NCI-H2107 treated with DMSO at 0.1 percent for 48 hours (cell line): ENCODE measurements around the gene PTPRG.

Experiments
- DNase-seq: peaks from one replicate; lab custom pipeline; 2025; ENCODE audit not compliant: unreplicated experiment; lab: John Stamatoyannopoulos, UW

The PTPRG gene

GRCh38 chr3:61616586-61616985 lies 55.2 kb downstream of the PTPRG start:
- no peak for DNase-seq

GRCh38 chr3:61617041-61617440 lies 55.7 kb downstream of the PTPRG start:
- DNase-seq = no peak

GRCh38 chr3:61617651-61618050 lies 56.3 kb downstream of the PTPRG start:
- no peak for DNase-seq

GRCh38 chr3:61618231-61618630 lies 56.9 kb downstream of the PTPRG start:
- DNase-seq = no peak

DNA sequence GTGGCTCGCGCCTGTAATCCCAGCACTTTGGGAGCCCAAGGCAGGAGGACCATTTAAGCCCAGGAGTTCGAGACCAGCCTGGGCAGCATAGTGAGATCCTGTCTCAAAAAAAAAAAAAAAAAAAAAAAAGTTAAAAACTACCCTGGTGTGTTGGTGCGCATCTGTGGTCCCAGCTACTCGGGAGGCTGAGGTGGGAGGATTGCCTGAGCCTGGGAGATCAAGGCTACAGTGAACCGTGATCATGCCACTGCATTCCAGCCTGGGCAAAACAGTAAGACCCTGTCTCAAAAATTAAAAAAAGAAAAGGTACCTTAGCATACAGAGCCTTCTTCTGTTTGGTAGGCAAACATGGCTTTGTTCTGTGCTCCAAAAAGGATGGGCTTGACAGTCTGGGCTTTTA lies 57.5 kb downstream of the PTPRG start:
- no peak for DNase-seq

DNA sequence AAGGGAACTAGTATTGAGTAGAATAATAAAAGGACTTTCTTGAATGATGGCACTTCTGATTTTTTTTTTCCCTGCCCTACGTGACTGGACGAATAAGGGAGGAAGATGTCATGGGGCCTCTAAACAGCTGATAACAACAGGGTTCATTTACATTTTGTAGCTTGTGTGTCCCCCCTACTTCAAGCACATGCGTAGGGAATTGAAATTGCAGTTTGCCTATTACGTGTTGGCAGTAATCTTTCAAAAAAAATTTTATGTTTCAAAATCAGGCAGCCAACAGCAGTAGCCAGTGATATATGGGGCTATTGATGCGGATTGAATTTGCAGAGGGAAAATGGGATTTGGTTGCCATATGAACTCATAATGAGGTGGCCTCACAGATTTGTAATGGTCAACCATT lies 58.7 kb downstream of the PTPRG start:
- no peak for DNase-seq

GRCh38 chr3:61624300-61624699 lies 62.9 kb downstream of the PTPRG start:
- no peak for DNase-seq

- DNase-seq = no peak
Measured at GRCh38 chr3:61625429-61625828, 64.1 kb downstream of the PTPRG start.

DNA sequence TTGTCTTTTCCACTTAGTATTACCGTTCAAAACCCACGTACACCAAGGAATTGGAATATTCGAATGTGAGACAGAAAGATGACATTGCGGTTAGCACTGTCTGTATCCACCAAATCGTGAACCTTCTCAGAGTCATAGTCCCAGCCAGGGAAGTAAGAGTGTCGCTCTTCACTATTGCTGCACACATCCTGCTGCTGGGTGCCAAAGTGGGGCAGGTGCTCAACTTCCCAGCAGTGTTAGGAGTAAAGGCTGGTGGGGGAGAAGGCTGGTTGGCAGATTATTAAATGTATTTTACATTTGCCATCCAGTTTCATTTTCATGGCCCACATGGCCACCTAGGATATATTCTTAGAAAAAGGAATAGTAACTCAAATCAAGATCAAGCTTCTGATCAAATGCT lies 65.1 kb downstream of the PTPRG start:
- DNase-seq = no peak

DNA sequence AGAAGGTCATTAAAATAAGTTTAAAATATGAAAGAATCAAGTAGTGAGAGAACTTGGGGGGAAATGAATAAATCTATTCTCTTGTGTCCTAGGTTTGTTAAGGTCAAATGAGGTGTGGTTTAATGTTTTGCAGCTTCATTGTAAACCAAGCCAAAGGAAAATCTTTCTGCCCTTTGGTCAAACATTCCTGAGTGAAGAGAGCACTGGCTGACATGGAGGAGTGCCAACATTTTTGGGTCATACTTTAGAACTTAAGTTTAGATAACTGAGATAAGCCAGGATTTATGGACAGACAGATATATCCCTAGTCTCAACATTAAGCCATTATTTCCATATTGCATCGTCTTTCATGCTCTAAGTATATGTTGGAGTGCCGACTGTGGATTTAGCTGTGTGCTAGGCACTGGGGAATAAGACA lies 66.4 kb downstream of the PTPRG start:
- DNase-seq = no peak

- DNase-seq = no peak
Measured at GRCh38 chr3:61628636-61629035, 67.3 kb downstream of the PTPRG start.

DNA sequence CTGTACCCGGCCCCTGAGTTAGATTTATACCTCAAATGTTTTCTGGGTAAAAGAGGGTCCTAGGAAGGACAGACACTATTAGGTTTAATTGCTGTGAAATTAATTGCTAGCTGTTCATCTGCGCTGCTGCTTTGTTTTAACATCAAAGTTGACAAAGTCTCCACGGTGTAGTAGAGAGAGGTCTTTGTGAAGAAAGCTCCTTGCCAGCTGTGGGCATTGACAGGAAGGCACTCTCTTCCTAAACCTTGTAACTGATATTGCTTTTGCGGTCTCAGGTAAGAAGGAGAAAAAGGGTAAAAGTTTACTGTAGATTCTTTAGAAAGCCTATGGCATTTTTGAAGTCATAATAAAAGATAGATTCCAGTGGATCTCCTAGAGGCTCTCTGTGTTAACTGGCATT lies 68.1 kb downstream of the PTPRG start:
- no peak for DNase-seq

- no peak for DNase-seq
Measured at GRCh38 chr3:61631108-61631769, 69.9 kb downstream of the PTPRG start.

DNA sequence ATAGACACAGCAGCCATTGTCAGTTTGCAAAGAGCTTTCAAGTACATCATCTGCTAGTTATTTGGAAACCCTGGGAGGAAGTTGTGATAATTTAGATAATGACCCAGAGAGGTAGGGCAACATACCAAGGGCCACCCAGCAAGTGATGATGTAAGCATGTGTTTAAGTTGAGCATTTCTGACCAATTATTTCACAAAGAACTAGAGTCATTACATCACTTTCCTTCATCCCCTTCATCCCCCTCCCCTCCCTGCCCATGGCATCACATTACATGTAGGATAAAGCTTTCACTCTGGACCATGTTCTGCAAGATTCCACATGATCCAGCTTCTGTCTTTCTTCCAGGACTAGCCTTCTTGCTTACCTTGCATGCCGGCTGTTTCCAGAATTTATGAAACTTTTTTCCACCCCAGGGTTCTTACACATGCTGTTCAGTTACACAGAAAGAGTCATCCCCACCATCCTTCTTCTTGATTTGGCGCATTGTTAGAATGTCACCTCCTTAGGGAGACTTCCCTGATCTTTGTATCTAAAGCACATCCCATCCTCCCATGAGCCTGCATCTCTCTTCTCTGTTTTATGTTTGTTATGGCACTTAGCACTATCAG lies 71.3 kb downstream of the PTPRG start:
- DNase-seq = no peak

DNA sequence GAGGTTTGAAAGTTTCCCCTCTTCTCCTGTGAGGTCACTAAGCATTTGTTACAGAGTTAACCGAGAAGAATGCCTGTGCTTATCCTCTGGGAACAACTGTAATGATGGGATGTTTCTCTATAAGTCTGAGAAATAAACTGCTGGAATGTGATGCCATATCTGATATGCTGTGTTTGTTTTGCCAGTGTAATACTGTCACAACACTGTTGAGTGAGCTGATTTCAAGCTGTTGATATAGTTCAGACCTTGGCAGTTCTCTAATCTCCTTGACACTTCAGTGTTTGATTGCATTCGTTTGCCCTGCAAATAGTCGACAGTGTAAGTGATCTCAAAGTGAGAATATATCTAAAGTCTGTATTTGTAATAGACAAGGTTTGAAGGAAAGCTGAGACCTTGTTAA lies 73.3 kb downstream of the PTPRG start:
- no peak for DNase-seq

GRCh38 chr3:61637088-61638051 lies 76.0 kb downstream of the PTPRG start:
- no peak for DNase-seq

- no peak for DNase-seq
Measured at GRCh38 chr3:61638741-61639140, 77.4 kb downstream of the PTPRG start.

DNA sequence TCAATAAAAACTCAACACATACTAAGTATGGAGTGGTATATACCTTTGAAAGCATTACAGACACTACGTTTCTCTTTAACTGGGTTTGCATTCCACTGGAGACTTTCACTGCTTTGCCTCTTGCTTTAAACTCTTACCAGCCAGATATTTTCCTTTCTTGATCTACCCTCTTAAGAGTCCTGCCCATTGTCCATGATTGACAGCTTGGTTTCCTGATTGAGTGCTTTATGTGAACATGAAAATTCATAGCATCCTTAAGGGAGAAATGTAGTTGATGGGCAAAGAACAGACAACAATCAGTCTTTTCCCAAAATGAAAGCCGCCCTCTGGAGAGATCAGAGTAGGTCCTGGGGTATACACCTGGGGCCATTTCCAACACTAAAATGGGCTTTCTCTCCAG lies 78.6 kb downstream of the PTPRG start:
- DNase-seq = no peak

DNA sequence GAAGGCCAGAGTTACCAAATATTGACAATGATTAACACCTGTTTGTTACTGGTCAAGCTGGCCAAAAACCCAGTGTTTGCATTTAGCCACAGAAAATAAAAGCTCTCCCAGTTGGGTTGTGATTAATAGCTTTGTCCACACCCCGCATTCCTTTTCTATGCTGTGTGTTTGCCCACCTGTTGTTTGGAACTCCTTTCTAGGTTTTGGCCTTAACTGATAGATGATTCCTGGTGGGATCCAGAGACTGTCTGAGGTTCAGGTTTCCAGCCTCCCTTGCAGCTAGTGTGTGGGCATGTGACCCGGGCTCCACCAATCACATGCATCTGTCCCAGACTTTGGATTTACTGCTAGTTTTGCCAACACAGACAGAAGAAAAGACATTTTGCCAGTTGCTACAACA lies 83.8 kb downstream of the PTPRG start:
- no peak for DNase-seq

DNA sequence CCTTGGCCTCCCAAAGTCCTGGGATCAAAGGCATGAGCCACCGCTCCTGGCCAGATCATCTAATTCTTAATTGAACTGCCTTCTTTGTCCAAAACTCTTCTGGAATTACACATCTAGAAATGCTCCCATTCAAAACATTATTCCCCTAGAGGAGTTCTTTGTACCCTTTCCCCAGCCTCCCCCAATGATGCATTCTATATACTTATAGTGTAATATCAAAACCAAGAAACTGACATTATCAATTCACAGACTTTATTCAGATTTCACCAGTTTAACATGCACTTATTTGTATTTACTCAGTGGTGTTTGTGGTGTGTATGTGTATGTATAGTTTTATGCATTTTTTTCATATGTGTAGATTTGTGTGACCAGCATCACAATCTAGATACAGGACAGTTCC lies 85.0 kb downstream of the PTPRG start:
- DNase-seq = no peak

GRCh38 chr3:61646851-61647525 lies 85.6 kb downstream of the PTPRG start:
- DNase-seq = no peak
